Testis (tissue), 2 donors: ENCODE results near the gene PVALEF.

Experiments
- POLR2A ChIP-seq: fragments of 450-650 bp; IDR thresholded peaks from one replicate; pipeline ENCODE4 v1.6.1; 2017; ENCODE audit warnings: antibody characterized with exemption, mild to moderate bottlenecking, moderate library complexity
- TF ChIP-seq, protein P1 (sequence below), 3 experiments: fragments of 450-650 bp in 2 of 3; fragments of 200-600 bp in 1 of 3; sonication (generic) in 1 of 3; IDR thresholded peaks; one replicate each; pipeline ENCODE4 v1.5.1; 2016 to 2019; ENCODE audit warnings: antibody characterized with exemption in 3 of 3, mild to moderate bottlenecking in 2 of 3, moderate library complexity in 1 of 3

GRCh38 chr17:81223762-81224130, 58.4 kb downstream of the PVALEF start:
- TF ChIP-seq, protein P1, sequence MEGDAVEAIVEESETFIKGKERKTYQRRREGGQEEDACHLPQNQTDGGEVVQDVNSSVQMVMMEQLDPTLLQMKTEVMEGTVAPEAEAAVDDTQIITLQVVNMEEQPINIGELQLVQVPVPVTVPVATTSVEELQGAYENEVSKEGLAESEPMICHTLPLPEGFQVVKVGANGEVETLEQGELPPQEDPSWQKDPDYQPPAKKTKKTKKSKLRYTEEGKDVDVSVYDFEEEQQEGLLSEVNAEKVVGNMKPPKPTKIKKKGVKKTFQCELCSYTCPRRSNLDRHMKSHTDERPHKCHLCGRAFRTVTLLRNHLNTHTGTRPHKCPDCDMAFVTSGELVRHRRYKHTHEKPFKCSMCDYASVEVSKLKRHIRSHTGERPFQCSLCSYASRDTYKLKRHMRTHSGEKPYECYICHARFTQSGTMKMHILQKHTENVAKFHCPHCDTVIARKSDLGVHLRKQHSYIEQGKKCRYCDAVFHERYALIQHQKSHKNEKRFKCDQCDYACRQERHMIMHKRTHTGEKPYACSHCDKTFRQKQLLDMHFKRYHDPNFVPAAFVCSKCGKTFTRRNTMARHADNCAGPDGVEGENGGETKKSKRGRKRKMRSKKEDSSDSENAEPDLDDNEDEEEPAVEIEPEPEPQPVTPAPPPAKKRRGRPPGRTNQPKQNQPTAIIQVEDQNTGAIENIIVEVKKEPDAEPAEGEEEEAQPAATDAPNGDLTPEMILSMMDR (IDR thresholded peaks at IDR 0.05), result no peak
- TF ChIP-seq POLR2A, result no peak
